HG03060 (cell line): ENCODE results near the gene WNT11.

ENCODE experiments used
- ATAC-seq: cut with Tn5 transposase; IDR thresholded peaks from one replicate; pipeline ENCODE4 v1.9.1; 2021; ENCODE audit warnings: low read depth, moderate number of reproducible peaks; ENCODE audit not compliant: unreplicated experiment

WNT11 gene

DNA sequence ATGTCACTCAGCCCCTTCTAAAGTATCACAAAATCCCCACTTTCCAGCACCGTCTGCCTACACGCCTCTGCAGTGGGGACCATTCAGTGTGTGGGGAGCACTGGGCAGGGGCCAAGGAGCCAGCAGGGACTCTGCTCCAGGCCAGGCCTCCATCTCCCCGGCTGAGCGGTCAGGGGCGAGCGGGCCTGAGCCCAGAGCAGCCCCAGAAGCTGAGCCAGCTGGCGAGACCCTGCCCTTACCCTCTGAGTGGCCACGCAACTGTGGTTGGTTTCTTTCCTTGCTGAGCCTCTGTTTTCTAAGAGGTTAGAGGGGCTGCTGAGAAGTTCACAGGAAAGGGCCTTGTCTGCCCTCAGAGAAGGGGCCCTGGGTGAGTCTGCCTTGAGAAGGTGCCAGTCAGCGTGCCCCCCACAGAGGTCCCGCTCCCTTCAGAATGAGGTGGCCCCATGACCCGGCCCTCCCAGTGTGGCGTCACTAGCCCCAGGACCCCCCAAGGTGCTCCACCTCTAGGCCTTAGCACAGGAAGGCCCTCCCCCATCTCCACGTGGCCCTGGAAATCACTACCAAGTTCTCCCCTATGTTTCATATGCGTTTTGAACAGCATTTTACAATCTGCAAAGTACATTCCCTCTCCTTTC, 46.9 kb downstream of the WNT11 start:
- ATAC-seq, result no peak

DNA sequence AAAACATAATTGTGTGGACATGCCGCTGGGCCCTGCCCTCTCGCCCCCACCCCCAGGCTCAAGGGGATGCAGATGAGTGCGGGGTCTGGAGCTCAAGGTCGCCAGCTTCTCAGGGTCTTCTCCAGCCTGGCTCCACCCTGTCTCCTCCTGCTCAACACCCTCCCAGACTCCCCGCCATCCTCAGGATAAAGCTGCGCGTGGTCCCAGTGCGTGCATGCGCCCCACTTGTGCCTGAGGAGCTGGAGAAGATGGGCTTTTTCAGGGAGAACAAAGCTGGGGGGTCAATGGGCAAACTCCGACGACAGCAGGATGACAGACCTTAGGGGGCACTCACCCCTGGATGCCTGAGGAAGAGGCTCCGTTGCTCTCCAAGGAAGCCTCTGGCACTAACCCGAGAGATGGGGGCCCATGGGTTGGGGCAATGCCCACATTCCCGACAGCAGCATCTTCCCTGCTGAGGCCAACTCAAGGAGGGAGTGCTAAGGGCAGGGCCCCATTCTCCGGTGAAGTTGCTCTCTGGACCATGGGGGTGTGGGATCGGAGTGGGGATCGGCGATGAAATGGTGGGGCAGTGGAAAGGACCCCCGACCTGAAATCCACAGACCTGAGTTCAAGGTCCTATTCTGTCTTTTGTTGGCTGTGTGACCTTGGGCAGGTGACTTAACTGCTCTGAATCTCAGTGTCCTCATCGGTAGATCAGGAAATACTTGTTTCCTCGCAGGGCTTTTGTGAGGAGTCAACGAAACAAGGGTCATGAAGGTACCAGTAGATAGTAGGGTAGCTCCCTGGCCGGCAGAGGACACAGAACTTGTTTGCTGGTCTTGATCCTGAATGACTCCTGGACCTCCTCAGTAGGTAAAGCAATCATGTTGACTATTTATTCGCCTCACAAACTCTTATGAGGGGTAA, 47.7 kb downstream of the WNT11 start:
- ATAC-seq, result no peak

DNA sequence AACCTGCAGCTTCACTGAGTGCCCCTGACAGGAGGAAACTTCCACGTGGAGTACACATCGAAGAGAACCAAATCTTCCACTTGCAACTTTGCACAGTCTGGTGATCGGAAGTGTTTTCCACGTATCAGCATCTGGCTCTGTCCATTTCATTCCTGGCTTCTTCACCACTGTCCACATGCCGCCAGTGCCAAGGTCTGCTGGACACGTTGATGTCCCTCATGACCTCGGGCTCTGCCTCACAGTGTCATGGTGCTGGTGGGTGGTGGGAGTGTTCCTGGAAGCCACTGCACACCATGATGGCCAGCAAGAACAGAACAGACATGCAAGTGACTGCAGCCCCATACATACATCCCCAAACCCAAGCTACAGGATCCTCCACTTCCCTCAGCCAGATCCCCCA, 48.4 kb downstream of the WNT11 start:
- ATAC-seq, result no peak

DNA sequence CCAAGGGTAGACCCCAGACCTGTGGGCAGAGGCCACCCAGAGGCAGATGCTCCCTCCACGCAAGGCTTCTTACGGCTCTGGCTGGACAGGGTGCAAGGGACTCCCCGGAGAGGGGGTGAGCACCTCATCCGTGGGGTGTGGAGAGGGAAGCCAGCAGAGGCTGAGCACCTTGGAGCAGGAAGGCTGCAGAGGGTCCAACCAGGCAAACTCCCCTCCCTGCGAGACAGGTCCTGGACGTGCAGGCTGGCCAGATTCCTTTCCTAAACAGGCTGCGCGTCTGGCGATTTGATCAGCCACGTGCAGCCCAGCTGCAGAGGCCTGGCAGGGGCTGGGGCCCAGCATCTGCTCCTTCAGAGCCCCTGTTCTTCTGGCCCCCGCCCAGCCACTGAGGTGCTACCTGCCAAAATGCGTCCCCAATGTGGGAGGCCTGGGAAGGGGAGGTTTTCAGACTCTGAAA, 49.3 kb downstream of the WNT11 start:
- no peak for ATAC-seq

DNA sequence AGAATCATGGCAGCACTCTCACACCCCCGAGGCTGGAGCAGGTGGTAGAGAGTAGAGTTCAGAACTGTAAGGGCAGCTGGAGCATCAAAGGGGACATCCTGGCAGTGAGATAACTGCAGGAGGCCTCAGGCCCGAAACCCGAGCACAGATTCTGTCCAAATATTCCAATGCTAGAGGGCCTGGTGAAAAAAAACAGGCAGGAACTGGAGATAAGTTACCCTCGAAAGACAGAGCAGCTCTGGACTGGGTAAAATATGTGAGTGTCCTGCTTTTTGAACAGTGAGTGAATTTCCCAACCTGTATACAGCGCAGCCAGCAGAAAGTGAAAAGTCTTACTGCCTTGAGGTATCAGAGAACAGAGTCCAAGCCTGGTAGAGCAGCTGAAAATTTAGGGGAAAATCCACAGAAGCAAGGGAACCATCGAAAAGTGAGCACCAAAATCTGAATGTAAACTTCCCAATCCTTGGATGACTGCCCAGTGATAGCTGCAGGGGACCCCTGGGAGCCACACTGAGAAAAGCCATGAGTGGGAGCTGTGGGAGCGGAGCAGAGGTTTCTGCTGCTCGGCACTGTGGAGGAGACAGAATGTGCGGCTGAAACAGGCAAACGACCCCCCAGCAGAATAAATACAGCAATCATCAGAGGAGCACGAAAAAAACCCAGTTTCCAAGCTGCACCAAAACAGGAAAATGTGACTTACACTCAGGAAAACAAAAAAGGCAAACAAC, 50.6 kb downstream of the WNT11 start:
- ATAC-seq, result no peak

DNA sequence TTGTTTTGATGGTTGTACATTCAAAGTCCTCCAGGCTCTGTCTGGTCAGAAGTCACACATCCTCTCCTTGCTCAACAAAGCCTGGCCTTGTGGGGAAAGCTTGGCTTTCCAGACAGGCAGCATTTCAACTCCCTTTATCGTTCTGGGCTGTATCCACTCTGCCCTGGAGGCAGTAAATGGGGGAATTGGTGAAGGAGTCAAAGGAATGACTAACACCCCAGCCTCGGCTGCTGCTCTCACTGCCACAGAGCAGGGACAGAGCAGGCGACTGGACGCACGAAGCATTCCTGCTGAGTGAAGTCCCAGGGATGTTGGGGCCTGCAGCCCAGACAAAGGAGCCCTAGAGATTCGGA, 52.8 kb downstream of the WNT11 start:
- no peak for ATAC-seq

DNA sequence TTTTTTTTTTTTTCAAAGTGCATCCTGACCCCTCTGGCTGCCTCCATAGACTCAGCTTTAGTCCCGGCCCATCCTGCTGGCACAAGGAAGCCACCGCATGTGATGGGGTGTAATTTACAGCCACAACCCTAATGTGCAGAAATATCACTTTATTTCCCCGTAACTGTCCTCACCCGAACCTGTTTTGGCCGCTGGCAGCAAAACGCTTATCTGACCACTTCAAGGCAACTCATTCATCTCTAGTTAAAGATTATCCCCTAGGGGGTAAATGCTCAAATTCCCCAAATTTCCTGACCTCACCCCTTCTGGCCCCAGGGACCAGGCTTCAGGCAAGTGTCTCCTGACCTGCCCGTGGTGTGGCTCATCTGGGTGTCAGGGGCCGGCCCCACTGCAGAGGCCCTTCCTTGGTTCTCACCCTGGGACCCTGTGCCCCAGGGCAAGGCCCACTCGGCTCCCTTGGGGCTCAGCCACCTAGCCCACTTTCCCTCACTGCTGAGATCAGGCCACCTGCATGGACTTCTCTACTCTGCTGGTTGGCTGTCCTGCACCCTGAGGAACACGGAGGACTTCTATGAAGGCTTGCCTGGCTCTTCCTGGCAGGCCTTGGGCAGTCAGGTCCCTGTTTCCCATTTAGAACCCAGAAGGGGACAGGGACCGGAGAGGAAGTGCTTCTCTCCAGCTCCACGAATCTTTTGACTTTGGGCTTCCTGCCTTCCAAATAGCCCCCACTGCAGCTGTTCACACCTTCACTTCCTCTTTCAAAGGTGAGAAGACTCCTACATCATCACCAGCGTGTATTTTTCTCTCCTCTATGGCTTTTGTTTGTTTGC, 53.3 kb downstream of the WNT11 start:
- peak; percentile 41 for ATAC-seq

DNA sequence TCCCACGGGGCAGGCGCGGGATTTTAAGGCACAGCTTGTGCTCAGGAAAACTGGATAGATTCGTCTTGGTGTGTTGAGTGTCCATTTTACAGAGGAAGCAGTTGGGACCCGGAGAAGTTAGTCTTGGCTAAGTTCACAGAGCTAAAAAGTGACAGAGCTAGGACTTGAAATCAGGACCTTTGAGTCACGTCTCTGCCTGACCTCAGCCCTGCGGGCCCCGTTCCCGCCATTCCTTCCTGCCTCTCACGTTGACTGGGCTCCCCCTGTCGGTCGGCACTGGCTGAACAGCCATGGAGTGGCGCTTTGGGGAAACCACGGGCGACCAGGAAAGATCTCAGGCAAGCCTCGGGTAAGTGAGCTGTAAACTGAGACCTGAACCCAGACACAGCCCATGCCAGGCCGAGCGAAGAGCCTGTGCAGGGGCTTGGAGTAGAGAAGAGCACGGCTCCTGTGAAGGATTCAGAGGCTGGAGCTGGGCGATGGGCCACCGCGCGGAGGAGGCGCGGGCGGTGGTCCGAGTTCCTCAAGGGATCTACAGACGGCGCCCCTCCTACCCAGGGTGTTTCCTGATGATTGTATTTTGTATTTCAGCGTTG, 54.1 kb downstream of the WNT11 start:
- ATAC-seq, result no peak

DNA sequence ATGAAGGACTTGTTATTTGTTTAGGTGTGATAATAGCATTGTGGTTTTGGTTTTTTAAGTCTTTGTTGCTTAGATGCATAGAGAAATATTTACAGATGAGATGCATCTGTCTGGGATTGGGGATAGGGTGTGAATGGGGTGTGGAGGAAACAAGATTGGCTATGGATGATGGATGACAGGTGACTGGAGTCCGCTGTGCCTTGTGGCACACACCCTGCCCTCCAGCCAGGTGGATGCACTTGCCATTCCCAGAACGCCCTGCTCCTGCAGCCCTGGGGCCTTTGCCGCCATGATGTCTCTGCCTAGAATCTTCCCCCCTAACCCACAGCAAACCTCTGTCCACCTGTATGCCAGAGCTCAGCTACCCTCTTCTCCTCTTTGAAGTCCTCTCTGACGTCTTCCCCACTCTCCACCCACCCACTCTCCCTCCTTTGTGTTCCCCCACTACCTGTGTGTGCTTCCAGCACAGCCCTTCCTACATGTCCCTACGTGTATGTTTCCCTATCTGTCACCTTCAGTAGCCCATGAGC, 54.7 kb downstream of the WNT11 start:
- ATAC-seq, result no peak

DNA sequence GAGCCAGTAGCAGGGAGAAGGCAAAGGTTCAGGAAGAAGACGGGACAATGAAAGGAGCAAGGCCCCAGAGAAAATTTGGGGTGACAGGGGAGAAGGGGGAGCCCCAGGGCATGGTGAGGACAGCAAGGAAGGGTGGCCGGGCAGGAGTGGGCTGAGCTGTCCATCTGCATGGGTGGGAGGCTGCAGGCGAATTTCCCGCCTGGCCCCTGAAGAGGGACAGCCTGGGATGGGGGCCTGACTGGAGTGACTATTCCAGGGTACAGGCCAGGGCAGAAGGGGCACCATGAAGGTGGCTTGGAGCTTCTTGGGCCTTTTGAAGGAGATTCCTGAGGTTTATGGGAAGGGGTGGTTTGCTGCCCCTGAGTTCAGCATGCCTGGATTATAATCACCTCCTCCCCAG, 56.2 kb downstream of the WNT11 start:
- no peak for ATAC-seq

DNA sequence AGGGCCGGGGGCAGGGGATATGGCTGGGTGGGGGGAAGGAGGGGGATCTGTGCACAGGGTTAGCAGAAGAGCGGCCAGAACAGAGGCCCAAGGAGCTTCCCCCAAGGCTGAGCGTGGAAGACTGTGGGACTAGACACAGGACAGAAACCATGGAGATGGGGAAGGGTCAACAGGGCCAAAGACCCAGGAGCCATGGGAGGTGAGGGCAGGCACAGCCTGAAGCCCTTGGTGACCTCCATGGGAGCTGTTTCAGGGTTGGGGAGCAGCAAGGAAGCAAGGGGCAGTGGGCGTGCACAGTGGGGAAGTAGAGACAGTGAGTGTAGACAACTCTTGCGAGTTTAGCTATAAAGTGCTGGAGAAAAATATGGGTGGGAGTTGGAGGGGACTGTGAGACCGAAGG, 56.6 kb downstream of the WNT11 start:
- ATAC-seq, result no peak

DNA sequence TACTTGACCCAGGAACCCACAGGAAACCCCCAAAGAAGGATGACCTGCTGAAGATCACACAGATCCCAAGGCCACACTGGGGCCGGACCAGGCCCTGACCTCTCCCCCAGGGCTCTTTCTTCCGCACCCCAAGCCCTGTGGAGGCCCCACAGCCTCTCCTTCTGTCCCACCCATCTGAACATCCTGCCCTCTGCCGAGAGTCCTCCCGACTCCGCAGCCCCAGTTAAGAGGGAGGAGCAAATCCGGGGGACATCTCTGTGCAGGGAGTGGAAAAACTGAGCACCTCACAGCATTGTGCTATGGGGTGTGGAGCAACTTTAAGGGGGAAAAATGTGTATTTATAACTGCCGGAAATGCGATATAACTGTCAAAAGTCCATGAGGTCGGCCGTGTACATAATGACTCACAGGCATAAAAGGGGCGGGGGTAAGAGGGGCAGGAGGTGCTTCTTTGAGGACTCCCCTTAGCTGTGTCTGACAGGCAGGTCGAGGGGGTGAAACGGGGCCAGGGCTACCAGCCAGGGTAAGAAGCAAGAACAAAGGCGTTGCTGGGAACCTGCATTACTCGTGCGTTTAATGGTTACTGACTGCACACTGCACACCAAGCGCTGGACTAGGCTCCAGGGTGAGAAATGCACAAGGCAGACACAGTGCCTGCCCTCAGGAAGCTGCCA, 57.2 kb downstream of the WNT11 start:
- no peak for ATAC-seq

DNA sequence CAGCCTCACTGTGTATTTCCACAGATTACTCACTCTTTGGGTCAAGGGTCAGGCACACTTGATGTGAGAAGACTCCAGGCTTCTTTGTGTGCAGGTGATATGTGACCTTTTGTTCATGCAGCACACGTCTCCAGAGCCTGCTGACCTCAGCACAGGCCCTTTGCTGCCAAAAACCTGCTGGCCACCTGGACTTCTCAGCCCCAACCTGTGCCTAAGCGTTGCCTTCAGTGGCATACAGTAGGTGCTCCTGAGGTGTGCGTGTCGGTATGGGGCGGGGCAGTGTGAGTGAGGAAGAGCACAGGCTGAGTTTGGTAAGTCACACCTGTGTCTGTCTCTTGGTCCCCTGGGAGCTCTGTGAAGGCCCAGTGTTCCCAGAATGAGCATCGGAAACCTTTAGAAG, 58.1 kb downstream of the WNT11 start:
- no peak for ATAC-seq

DNA sequence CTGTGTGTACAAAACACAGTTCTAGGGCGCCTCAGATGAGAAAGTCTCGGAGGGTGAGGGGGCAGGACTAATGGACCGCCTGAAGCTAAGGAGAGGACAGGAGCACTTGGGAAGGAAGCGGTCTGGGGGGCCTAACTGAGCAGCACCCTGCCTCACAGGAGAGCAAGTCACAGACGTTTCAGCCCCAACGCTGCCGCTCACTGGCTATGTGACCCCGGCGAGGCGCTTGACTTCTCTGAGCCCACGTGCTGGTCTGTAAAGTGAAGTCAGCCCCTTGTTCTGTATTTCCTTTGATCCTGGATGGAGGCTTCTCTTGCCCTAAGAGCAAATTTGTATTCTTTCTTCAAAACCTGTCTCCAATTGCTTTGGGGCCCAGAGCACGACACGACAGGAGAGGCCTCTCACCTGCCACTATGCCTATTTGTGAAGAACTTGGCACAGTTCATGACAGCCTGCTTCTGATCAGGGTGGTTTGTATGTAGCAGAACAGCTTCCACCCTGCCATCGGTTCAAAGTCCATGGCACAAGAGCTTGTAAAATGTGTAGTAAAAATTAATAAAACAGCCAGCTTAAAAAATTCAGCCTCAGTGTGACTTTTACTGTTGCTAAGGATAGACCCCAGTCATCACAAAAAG, 59.1 kb downstream of the WNT11 start:
- ATAC-seq, result no peak

DNA sequence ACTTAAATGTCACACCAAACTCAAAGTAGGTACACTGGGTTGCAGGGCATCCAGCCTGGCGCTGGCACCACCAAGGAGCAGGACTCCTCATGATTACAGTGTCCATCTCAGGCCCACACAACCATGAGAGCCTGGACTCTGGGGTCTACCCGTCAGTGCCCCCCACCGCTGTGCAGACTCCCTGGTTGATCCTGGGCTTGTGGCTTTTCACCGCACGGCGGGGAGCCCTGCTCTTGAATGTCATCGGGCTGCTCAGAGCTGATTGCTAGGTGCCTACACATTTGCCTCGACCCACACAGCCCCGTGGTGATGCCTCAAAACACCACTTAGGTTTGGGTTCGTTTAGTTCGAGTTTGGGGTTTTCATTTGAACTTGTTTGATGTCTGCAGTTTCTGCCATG, 63.0 kb downstream of the WNT11 start:
- no peak for ATAC-seq

DNA sequence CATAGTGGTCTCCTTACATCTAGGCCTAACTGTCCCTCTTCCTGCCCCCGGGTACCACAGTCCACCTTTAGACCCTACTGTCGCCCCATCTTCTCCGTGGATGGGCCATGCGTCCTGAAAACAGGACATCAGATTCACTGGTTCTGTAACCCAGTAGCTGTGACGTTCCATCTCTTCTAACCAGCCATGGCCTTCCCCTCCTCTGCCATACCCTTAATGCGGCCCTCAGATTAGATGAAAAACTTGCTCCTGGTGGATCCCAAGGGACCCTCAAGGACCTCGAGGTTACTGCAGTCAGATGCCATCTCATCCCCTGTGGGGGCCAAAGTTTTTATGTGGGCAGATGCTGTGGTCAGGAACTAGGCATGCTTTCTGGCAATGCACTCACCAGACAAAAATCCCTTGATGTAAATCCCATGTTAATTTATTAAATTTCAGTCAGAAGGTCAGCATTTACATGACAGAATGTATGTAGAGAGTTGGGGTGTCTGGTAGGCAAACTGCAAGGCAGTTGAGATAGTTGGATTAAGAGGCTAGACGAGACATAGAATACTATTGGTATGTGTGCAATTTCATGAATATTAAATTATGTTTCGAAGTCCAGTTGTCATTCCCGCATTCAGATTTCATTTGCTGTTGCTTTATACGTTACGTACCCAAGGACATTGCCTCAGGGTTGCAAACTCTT, 64.3 kb downstream of the WNT11 start:
- no peak for ATAC-seq

DNA sequence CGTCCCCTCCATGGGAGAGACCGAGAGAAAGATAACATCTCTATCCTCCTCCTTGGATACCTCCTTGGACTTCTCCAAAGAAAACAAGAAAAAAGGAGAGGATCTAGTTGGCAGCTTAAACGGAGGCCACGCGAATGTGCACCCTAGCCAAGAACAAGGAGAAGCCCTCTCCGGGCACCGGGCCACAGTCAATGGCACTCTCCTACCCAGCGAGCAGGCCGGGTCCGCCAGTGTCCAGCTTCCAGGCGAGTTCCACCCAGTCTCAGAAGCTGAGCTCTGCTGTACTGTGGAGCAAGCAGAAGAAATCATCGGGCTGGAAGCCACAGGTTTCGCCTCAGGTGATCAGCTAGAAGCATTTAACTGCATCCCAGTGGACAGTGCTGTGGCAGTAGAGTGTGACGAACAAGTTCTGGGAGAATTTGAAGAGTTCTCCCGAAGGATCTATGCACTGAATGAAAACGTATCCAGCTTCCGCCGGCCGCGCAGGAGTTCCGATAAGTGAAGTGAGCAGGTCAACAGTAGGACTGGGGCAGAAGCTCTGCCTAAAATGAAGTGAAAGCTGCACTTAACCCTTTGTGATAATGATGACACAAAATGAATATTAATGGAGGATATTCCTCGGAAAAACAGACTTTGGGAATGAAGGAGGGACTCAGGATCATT, 65.3 kb downstream of the WNT11 start:
- ATAC-seq, result no peak

DNA sequence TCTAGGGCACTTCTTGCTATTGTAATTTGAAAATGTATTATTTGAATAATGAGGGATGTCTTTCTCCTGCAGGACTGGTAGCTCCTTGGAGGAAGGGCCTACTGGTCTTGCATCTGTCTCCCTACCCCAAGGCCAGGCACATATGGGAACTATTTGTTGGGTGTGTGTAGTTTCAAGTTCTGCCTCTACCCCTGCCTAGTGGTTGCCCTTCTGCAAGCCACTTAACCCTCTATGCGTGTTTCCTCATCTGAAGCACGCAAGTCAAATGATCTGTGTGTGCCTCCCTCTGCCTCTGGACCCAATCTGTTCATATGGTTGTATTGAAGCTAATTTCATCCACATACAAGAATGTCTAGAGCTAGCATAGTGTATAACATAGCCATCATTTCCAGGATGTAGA, 67.0 kb downstream of the WNT11 start:
- no peak for ATAC-seq
